ENCODE results near the gene DPEP2.
"Not testable (repeated sequence)": the region's sequence is repeated elsewhere in the genome, so short reads cannot be mapped to it uniquely, and the experiment has no call there.

DNA sequence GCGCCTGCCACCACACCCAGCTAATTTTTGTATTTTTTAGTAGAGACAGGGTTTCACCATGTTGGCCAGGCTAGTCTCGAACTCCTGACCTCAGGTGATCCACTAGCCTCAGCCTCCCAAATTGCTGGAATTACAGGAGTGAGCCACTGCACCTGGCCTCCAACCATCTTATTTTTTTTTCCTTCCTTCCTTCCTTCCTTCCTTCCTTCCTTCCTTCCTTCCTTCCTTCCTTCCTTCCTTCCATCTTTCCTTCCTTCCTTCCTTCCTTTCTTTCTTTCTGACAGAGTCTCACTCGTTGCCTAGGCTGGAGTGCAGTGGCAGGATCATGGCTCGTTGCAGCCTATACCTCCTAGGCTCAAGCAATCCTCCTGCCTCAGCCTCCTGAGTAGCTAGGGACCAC, 10.6 kb upstream of the DPEP2 start:
- TF ChIP-seq, protein P1, sequence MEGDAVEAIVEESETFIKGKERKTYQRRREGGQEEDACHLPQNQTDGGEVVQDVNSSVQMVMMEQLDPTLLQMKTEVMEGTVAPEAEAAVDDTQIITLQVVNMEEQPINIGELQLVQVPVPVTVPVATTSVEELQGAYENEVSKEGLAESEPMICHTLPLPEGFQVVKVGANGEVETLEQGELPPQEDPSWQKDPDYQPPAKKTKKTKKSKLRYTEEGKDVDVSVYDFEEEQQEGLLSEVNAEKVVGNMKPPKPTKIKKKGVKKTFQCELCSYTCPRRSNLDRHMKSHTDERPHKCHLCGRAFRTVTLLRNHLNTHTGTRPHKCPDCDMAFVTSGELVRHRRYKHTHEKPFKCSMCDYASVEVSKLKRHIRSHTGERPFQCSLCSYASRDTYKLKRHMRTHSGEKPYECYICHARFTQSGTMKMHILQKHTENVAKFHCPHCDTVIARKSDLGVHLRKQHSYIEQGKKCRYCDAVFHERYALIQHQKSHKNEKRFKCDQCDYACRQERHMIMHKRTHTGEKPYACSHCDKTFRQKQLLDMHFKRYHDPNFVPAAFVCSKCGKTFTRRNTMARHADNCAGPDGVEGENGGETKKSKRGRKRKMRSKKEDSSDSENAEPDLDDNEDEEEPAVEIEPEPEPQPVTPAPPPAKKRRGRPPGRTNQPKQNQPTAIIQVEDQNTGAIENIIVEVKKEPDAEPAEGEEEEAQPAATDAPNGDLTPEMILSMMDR (IDR thresholded peaks at IDR 0.05), result not testable (repeated sequence)
- not testable (repeated sequence) for TF ChIP-seq EZH2phosphoT487 (IDR thresholded peaks at IDR 0.05)

All from neural progenitor cell (in vitro differentiated cells).